ENCODE results near the gene KYNU.
"Not testable (repeated sequence)": the region's sequence is repeated elsewhere in the genome, so short reads cannot be mapped to it uniquely, and the experiment has no call there.

Gene KYNU

DNA sequence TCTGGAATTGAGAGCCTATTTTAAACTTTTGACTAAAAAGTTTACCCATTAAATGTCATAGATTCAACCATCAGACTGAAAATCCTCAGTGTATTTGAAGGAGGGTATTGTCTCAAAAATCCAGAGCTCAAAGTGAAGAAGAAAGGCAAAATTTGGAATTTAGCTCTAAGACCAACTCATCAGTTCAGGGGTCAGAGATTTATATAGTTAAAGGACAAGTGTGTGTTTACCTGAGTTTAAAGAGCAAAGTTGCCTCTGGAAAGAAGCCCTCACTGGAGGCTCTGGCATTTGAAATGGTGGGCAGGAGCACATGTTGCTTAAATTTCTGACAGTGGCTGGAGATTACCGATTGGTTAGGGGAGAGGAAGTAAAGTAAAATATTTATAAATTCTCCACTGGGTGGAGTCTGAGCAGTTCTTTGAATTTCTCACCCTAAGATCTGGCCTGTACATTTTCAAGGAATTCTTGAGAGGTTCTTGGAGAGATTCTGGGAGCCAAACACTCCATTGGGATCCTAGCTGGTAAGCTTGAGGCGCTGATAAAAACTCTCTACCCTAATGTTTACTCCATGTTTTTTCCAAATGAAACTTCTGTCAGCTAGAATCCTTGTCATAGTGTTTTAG, at the start of gene KYNU:
TSS of gene KYNU (plus strand) at position 449 of the 623 bp plus-strand sequence. CDS start 7,704 bp downstream, outside the sequence.
- no peak for DNase-seq (ENCODE audit: low spot score)

DNA sequence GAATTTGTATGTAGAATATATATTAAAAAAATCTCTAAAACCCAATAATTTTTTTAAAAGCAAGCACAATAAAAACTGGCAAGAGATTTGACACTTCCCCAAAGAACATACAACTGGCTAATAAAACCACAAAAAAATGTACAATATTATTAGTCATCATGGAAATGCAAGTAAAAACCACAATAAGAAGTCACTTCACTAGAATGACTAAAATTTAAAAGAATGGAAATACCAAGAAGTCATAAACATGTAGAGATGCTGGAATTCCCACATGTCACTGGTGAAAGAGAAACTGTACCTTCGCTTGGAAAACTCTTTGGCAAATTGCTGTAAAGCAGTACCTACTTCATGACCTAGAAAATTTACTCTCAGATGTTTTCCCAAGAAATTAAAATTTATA, 43.4 kb upstream of the KYNU start:
- no peak for DNase-seq (ENCODE audit: low spot score)

DNA sequence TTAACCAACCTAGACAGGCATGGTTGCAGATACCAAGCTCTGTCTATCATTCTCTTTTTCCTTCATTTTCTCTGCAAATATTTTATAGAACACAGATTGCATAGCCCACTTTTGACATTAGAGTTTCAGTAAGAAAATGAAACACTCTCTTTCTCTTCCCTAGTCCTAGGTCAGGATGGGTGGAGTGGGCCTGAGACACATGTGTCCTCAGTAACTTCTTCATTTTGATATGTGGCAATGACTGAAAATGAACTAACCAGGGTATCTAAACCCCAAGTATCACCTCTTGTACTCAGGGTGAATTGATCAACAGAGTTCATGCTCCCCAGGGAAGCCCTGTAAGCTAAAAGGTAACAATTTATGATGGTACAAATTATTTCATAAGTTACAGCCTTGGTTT, 37.0 kb upstream of the KYNU start:
- no peak for DNase-seq (ENCODE audit: low spot score)

DNA sequence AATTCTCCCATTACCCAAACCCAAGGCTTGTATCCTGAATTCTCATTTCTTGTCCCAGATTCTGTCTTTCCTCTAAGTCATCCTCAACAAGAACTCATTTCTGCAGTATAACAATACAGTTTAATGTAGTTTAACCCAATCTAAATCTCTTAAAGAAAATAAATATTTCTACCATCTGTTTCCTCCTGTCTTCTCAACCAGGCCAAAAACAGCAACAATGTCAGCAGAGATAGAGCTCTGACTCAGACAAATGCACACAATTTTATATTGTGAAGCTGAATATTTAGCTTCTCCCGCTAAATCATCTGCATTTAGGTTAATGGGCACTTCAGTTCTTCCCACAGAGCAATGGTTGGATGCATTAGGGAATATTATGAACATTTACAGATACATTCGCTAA, 35.7 kb upstream of the KYNU start:
- no peak for DNase-seq (ENCODE audit: low spot score)

DNA sequence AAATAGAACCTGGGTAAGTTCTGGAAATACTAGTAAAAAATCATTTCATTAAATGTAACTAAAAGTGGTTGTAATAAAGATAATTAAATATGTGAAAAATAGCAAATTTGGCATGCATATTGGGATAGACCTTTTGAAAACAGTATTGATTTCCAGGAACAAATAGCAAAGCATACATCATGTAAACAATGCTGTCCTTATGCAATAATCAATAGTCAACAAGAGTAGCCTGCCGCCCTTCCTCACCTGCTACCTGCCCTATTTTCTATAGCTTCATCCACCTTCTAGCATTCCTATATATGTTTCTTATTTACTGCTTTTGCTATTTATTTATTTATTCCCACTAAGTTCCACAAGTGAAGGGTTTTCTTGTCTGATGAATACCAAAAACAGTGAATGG, 35.1 kb upstream of the KYNU start:
- DNase-seq (ENCODE audit: low spot score): no peak

DNA sequence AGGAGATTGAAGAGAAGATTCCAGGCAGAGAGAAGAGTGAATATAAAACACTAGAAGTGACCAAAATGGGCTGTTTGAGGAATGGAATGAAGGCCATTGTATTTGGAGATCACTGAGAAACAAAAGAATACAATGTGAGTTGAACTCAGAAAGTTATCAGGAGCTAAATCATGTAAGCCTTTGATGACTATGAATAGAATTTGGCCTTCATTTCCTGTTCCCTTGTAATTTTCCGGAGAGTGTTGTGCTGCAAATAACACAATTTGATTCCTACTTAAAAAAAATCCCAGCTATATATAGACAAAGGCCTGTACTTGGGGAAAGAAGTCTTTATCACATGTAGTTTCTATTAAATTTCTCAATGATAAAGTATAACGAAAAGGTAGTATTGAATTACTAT, 33.7 kb upstream of the KYNU start:
- no peak for DNase-seq (ENCODE audit: low spot score)

DNA sequence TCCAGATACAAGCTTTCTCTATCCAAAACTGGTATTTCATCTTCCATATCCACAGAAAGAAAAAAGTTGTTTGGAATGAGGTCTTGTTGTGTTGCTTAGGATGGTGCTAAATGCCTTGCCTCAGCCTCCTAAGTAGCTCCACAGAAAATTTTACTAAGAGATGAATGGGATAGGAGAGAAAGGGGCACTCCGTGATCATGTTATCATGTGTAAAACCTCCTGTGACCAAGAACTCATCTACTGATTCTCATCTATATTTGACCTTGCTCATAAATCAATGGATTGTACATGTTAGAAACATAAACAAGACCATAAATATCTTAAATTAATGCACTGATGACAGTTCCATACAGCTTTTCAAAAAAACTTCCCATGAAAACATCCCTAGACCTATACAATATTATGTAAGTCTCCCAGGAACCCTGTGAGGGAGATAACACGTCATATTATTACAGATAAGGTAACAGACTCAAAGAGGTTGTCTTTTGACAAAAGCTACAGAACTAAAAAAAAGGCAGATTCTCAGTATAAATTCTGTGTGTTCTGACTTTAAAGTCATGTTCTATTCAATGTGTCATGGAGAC, 29.3 kb upstream of the KYNU start:
- DNase-seq (ENCODE audit: low spot score): no peak

DNA sequence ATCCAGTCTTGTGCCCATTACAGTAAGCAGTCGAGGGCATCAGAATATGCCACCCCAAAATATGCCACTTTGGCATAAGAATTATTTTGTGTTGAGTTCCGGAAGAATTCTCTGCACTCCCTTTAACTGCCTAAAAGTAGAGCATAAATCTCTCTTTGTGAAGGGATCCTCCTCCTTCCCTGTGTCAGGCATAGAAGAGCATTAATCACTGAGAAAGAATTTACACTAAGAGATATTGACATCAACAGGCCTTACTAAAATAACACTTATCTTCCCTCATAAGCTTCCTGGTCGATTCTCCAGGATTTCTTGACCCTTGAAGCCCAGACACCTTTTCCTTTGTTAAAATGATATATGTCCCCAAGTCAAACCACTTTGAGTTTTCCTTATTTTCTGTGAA, 27.6 kb upstream of the KYNU start:
- no peak for DNase-seq (ENCODE audit: low spot score)

DNA sequence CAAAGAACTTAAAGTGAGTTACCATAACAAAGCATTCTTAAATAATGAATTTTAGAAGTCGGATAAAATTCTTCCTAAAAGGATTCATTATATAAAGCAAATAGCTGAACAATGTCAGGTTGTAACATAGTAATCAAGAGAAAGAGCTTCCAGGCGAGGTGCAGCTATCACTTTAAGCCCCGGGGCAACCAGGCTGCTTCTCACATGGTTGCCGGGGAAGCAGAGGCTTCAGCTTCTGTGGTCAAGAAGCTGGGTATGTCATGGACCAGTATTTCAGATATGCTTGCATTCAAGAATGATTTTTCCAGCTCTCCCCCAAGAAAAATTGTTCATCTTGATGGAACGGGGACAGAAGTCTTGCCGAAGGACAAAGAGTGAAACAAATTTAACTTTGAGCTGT, 23.6 kb upstream of the KYNU start:
- DNase-seq (ENCODE audit: low spot score): no peak

DNA sequence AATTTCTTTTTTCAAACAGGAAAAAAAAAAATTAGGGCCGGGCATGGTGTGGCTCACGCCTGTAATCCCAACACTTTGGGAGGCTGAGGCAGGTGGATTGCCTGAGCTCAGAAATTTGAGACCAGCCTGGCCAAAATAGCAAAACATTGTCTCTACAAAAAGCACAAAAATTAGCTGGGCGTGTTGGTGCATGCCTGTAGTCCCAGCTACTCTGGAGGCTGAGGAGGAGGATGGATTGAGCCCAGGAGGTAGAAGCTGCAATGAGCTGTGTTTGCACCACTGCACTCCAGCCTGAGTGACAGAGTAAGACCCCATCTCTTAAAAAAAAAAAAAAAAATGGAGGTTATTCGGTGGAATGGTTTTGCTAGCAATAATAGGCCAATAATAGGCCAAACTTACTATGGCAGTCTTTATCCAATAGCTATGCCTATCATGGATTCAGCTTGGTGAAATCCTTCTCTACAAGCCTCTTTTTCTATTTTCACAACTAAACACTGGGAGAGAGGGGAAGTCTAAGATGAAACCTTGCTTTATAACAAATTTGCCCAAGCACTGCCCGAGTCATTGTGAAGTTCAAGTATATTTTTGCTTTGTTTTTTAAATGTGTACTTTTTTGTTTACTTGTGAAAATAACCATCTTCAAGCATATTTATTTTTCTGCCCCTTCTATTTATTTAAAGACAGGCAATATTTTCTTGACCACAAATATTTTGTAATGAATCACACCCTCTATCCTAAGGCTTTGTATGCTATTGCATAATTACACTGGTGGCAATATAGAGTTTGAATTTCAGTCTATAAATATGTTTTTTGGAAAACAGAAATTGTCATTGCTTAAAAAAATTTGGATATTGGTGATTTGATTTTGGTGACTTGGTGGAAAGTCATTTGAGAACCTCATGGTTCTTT, 20.0 kb upstream of the KYNU start:
- DNase-seq (ENCODE audit: low spot score): no peak

DNA sequence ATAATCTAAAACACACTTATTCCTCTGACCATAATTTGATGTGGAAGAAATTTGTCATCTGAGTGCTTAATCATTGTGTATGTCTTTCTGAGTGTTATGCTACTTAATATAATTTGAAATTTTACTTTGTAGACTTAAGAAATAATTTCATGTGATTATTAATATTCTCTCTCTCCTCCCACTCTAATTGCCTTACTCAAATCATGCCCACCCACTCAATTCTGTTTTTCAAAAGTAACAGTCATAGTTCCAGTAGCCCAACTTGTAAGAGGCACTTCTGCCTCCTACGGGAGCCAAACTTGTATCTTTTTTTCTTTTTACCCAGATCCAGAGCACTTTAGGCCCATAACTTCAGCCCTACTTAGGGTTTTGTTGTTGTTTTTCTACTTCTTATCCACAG, 18.5 kb upstream of the KYNU start:
- DNase-seq (ENCODE audit: low spot score): no peak

DNA sequence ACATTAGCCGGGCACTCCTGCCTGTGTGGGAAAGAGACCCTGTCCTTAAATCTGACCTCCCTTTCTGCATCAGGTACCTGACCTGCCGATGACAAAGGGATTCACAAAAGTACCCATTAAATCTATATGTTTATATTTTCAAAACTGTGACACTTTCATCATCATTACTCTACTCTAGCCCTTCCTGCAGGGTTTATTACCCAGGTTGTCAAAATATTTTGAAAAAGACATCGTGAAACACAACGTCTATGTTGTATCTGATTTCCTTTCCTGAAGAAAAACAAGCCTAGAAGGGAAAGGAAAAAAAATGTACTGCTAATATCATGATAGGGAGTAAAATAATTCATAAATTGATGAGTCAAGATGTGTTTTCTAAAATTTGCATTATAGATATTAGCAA, 15.2 kb upstream of the KYNU start:
- no peak for DNase-seq (ENCODE audit: low spot score)

DNA sequence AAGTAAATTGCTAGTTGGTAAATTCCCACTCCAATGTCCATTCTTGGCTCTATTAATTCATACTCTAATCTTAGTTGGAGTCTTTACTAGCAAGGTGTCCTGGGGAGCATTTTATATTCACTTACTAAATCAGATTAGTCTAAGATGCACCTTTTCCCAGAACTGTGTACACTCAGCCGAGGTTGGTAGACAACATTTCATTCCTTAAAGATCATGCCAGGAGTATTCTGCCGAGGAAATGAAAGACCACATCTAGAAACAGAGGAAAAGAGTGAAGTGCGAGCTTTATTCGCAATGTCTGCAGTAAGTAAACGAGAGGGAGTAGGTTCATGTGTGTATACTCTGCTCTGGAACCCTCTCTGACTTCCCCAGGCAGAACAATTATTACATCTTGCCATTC, 14.6 kb upstream of the KYNU start:
- no peak for DNase-seq (ENCODE audit: low spot score)

DNA sequence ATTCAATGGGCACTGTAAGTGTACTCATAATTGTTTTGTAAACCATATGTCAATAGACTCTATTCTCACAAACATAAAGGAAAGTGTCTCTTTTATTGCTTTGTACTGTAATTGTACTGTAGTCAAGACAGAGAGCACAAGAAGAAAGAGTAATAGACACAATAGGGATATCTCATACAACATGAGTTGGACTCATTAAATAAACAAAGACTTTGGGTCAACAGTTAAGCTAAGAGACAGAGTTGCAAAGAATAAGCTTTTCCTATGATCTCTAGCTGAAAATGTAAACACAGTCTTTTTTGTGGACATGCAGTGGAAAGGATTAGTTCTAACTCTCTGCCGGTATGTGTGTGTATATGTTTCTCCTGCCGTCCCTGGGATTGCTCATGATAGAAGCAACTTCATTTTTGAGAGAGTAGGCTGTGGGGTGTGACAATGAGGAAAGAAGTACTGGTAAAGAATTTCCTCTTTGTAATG, 13.9 kb upstream of the KYNU start:
- DNase-seq (ENCODE audit: low spot score): no peak

DNA sequence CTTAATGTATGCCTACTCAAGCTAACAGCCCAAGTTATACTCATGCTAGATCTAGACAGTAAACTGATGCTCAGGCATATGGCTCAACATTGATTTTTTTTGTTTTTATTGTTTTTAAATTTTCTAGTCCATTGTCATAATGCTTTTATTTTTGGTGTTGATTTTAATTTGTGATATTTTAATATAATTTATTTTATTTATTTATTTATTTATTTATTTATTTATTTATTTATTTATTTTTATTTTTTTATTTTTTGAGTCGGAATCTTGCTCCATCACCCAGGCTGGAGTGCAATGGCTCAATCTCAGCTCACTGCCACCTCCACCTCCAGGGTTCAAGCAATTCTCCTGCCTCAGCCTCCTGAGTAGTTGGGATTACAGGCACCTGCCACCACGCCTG, 12.9 kb upstream of the KYNU start:
- not testable (repeated sequence) for DNase-seq (ENCODE audit: low spot score)

DNA sequence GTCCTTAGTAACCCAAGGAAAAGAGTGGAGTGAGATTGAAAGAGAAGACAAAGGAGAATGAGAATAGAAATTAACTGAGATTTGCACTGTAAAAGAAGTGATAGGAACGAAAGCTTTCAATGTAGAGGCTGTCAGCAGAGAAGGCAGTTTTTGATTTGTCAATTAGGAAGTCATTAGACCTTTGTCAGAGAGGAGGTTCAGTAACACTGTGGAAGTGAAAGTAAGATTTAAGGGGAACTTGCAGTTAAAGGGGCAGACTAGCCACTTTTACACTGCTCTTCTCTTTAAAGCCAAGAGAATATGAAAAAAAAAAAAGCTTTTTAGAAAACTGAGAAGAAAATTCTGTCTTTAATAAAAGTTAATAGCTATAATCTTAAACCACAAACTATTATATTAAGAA, 11.5 kb upstream of the KYNU start:
- no peak for DNase-seq (ENCODE audit: low spot score)

DNA sequence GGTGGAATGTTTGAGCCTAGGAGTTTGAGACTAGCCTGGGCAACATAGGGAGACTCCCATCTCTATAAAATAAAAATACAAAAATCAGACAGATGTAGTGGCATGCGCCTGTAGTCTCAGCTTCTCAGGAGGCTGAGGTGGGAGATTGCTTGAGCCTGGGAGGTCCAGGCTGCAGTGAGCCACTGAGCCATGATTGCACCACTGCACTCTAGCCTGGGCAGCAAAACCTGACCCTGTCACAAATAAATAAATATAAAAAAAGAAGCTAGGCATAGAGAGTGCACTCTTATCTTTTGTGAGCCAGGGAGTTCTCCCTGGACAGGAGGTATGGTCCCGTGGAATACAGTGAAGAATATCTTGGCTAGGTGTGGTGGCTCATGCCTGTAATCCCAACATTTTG, 11.0 kb upstream of the KYNU start:
- DNase-seq (ENCODE audit: low spot score): no peak

DNA sequence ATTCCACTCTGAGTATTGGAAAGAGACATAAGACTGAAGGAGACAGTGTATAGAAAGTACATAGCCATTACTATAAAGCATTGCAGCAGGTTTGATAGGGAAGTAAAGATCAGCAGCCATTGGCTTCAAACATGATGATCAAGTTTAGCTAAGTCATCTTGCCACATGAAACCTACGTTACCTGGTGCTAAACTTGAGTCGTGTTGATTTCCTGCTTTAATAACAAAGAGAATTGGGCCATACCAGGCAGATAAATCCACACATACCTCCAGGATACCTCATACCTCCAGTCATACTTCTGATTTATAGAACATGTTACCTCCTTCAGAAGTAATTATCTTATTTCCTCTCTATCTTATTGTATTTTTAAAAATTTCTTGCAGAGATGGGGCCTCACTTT, 10.3 kb upstream of the KYNU start:
- no peak for DNase-seq (ENCODE audit: low spot score)

DNA sequence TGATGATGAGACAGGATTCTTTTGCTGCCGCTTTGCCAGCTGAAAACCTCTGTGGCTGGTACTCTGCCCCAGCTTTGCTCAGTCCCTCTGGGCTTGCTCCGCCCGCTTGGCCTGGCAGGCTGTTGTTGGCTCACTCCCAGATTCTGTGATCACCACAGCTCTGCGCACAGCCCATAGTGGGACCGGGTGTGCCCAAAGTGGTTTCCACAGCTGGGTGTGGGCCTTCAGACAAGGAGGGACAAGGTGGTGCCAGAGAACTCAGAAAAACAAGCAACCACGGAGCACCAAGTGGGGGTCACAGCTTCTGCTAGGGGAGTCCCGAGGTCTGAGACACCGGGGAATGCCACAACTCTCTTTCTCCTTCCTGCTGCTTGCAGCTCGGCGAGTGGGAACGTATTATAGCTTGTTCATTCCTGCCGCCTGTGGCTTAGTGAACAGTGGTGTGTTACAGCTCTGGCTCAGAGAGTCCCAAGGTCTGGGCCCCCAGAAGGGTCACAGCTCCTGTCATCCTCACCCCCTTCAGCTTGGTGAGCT, 9.2 kb upstream of the KYNU start:
- peak; percentile 67 for DNase-seq (ENCODE audit: low spot score)

DNA sequence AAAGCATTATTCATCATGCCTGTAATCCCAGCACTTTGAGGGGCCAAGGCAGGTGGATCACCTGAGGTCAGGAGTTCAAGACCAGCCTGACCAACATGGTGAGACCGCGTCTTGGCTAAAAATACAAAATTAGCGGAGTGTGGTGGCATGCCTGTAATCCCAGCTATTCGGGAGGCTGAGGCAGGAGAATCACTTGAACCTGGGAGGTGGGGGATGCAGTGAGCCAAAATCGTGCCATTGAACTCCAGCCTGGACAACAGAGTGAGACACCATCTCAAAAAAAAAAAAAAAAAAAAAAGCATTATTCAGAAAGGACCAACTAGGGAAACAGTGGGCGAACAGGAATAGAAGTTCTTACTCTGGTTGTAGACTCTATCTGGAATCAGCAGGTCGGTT, 8.4 kb upstream of the KYNU start:
- not testable (repeated sequence) for DNase-seq (ENCODE audit: low spot score)

DNA sequence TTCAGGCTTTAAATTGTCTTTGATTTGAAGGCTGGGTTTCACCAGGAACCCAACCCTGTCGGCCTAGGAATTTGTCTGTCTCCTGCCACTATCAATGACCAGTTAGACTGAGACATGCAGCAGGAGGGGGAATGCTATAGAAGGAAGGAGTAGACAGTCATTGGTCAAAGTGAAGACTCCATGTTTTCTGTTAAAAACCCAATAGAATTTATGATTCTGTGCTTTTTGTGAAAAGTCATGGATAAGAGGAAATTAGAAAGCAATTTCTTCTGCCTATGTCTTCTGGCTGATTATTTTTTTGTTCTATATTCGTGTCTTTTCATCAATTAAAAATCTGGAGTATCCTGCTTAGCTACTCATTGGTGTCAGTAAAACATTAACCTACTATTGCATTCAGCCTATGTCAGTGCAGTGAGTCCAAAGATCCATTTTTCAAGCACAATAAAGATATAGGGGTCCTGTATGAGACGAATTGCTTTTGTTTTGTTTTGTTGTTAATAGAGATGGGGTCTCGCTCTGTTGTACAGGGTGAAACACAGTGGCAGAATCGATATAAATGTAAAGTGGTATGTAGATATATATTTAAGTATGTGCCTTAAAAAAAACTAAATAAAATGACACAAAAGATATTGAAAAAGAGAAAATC, 7.9 kb upstream of the KYNU start:
- DNase-seq (ENCODE audit: low spot score): no peak

DNA sequence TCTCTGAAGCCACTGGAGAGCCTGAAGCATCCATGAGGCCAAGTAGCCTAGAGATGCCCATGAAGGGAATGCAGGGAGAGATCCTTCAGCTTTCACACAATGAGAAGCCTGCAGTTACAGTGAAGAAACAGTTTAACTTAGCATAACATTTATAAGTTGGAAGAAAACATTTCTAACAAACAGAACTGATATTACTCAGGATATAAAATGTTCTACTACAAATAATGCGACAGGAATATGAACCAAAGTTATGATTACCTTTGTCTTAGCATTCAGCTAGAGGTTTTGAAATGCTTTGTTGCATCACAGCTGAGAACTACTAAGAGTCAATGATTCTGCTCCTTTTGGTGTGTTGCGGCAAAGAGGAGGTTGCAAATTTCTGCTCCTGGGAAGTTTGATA, 6.9 kb upstream of the KYNU start:
- DNase-seq (ENCODE audit: low spot score): no peak

Measured in left forelimb (tissue), 1 donor.